Measurements from ENCODE around the gene BAZ2B.
"Not testable (repeated sequence)": the region's sequence is repeated elsewhere in the genome, so short reads cannot be mapped to it uniquely, and the experiment has no call there.

BAZ2B gene

GRCh38 chr2:159402790-159403189, 213.6 kb downstream of the BAZ2B start:
- no peak for DNase-seq

GRCh38 chr2:159402160-159402559, 214.2 kb downstream of the BAZ2B start:
- not testable (repeated sequence) for DNase-seq

- DNase-seq, result no peak
Measured at GRCh38 chr2:159399716-159400415, 216.5 kb downstream of the BAZ2B start.

- DNase-seq, result no peak
Measured at GRCh38 chr2:159396799-159397198, 219.5 kb downstream of the BAZ2B start.

- no peak for DNase-seq
Measured at GRCh38 chr2:159382447-159383028, 233.8 kb downstream of the BAZ2B start.

GRCh38 chr2:159381574-159381973, 234.8 kb downstream of the BAZ2B start:
- no peak for DNase-seq

GRCh38 chr2:159380685-159381239, 235.6 kb downstream of the BAZ2B start:
- DNase-seq, result no peak

GRCh38 chr2:159379181-159379580, 237.2 kb downstream of the BAZ2B start:
- DNase-seq, result no peak

- no peak for DNase-seq
Measured at GRCh38 chr2:159375241-159375640, 241.1 kb downstream of the BAZ2B start.

GRCh38 chr2:159371506-159371905, 244.8 kb downstream of the BAZ2B start:
- DNase-seq, result no peak

- DNase-seq, result no peak
Measured at GRCh38 chr2:159366538-159366937, 249.8 kb downstream of the BAZ2B start.

- DNase-seq, result no peak
Measured at GRCh38 chr2:159362816-159363251, 253.5 kb downstream of the BAZ2B start.

- DNase-seq, result no peak
Measured at GRCh38 chr2:159362094-159362493, 254.3 kb downstream of the BAZ2B start.

- DNase-seq, result not testable (repeated sequence)
Measured at GRCh38 chr2:159361603-159362002, 254.7 kb downstream of the BAZ2B start.

GRCh38 chr2:159356053-159356554, 260.2 kb downstream of the BAZ2B start:
- DNase-seq, result no peak

- DNase-seq, result no peak
Measured at GRCh38 chr2:159351977-159352376, 264.4 kb downstream of the BAZ2B start.

- no peak for DNase-seq
Measured at GRCh38 chr2:159349674-159350299, 266.6 kb downstream of the BAZ2B start.

- DNase-seq, result no peak
Measured at GRCh38 chr2:159326569-159327255, 289.6 kb downstream of the BAZ2B start.

- no peak for DNase-seq
Measured at GRCh38 chr2:159322419-159322818, 293.9 kb downstream of the BAZ2B start.

- DNase-seq, result no peak
Measured at GRCh38 chr2:159317392-159318088, 298.8 kb downstream of the BAZ2B start.

- DNase-seq, result no peak
Measured at GRCh38 chr2:159307942-159308341, 308.4 kb downstream of the BAZ2B start.

GRCh38 chr2:159300586-159300985, 315.8 kb downstream of the BAZ2B start:
- no peak for DNase-seq

Measured in CD4-positive, alpha-beta T cell treated with Interferon alpha-2 for 1 hour (primary cell).